C4-2B (cell line): Measurements from ENCODE around the gene DHRS9.

Experiments
- H3K27ac ChIP-seq: fragments of 450-650 bp; 2 replicates; pipeline ENCODE4 v1.5.1; 2017
- ZFX ChIP-seq: fragments of 450-650 bp; IDR thresholded peaks from 2 replicates; pipeline ENCODE4 v1.6.1; 2017
- TF ChIP-seq, protein P1 (sequence below): fragments of 450-650 bp; conservative IDR thresholded peaks from 2 replicates; pipeline ENCODE4 v1.5.1; 2017; ENCODE audit warnings: mild to moderate bottlenecking

DHRS9 gene

DNA sequence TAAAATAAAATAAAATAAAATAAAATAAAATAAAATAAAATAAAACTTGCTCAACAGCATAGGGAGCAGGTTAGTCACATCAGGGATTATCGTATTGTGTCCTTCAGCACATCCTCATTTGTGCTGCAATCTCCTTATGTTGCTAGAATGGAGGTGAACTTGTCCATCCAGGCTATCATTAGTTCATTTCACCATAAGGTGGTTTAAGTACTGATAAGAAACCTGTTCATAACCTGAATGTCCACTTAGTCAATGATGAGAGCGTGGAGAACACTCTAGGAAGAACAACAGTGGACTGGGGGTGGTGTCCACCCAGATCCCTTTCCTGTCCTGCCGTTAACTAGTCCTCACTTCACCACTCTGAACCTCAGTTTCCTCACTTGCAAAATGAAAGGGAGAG, 21.9 kb downstream of the DHRS9 start:
- TF ChIP-seq ZFX, result no peak
- TF ChIP-seq, protein P1, sequence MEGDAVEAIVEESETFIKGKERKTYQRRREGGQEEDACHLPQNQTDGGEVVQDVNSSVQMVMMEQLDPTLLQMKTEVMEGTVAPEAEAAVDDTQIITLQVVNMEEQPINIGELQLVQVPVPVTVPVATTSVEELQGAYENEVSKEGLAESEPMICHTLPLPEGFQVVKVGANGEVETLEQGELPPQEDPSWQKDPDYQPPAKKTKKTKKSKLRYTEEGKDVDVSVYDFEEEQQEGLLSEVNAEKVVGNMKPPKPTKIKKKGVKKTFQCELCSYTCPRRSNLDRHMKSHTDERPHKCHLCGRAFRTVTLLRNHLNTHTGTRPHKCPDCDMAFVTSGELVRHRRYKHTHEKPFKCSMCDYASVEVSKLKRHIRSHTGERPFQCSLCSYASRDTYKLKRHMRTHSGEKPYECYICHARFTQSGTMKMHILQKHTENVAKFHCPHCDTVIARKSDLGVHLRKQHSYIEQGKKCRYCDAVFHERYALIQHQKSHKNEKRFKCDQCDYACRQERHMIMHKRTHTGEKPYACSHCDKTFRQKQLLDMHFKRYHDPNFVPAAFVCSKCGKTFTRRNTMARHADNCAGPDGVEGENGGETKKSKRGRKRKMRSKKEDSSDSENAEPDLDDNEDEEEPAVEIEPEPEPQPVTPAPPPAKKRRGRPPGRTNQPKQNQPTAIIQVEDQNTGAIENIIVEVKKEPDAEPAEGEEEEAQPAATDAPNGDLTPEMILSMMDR, result no peak
- peak overlapping the region; percentile 47; the same call in 1 of the 2 replicates for H3K27ac ChIP-seq

DNA sequence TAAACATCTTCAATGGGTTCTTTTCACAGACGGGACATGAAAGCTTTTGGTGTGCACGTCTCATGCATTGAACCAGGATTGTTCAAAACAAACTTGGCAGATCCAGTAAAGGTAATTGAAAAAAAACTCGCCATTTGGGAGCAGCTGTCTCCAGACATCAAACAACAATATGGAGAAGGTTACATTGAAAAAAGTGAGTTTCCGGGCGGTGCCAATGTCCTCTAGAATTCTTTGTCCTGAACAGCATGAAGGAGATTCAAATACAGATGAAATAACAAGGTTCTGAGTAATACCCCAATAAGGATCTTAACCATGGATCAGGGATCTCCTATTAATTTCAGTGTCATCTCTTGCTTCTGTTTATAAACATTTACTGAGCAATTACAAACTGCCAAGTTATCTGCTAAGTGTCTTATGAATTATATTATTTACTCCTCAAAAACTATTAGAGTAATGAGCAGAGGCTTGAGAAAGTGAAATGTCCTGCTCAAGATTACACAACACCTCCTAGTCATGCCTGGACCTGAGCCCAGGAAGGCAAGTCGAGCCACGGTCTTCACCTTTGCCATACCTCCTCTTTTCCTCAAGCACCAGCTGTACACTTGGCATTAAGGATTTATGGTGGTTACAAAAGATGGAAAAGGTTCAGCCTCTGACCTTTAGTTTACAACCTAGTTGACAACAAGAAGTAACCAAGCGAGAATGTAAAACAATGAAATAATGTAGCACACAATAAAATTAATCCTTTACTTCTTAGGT, 22.6 kb downstream of the DHRS9 start:
- TF ChIP-seq, protein P1, result no peak
- TF ChIP-seq ZFX, result no peak
- peak overlapping the region; percentile 47; the same call in 1 of the 2 replicates for H3K27ac ChIP-seq

DNA sequence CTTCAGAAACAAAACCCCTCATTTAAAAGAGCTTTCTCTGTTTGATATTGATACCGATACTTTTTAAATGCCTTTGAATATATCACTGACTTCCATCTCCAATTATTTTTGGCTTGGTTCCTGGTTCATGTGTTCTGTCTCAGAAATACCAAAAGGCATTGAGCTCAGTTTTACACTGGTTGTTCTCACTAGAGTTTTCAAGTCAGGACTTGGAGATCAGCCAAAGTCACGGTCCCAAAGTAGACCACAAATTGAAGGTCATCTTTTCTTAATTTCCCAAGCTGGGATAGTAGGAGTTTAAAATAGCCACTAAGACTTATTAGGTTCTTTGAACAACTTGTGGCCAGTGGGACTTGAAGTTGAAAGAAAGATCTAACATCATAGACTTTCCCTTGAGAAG, 24.2 kb downstream of the DHRS9 start:
- no peak overlapping the region for H3K27ac ChIP-seq
- TF ChIP-seq, protein P1, result no peak
- no peak for TF ChIP-seq ZFX

DNA sequence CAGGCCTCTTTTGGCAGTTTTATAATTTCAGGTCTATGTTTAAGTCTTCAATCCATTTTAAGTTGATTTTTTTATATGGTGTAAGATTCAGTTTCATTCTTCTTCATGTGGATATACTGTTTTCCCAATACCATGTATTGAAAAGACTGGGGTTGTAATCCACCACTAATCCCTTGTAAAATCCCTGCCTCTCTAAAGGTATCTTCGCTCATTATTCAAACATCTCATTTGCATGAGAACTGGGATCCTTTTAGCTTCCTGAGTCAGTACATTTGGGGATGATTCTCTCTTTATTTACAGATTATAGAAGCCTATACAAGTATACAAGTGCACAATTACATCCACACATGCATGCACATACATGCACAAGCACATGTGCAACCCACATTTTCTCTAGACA, 25.3 kb downstream of the DHRS9 start:
- TF ChIP-seq ZFX, result no peak
- H3K27ac ChIP-seq, result no peak overlapping the region

DNA sequence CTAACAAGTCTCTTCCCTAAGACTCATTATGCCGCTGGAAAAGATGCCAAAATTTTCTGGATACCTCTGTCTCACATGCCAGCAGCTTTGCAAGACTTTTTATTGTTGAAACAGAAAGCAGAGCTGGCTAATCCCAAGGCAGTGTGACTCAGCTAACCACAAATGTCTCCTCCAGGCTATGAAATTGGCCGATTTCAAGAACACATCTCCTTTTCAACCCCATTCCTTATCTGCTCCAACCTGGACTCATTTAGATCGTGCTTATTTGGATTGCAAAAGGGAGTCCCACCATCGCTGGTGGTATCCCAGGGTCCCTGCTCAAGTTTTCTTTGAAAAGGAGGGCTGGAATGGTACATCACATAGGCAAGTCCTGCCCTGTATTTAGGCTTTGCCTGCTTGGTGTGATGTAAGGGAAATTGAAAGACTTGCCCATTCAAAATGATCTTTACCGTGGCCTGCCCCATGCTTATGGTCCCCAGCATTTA, 26.3 kb downstream of the DHRS9 start:
- no peak overlapping the region for H3K27ac ChIP-seq
- no peak for TF ChIP-seq ZFX
- TF ChIP-seq, protein P1, result no peak

DNA sequence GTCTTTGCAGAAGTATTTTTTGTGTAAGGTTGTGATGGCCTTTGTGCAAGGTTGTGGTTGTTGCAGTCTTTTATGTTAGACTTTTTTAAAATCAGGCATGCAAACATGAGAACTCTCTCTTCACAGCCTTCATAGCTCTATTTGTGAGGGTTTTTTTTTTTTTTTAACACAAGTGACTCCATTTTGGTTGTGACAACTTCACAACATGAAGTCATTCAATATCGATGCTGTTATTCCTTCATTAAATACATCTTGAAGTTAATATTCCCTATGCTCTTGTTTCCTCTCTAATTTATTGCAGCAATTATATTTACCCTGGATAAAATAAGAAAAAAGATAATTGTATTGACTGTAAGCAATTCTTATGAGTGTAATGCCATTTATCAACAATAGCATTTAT, 35.5 kb downstream of the DHRS9 start:
- no peak for TF ChIP-seq ZFX
- TF ChIP-seq, protein P1, result no peak
- H3K27ac ChIP-seq, result no peak overlapping the region

DNA sequence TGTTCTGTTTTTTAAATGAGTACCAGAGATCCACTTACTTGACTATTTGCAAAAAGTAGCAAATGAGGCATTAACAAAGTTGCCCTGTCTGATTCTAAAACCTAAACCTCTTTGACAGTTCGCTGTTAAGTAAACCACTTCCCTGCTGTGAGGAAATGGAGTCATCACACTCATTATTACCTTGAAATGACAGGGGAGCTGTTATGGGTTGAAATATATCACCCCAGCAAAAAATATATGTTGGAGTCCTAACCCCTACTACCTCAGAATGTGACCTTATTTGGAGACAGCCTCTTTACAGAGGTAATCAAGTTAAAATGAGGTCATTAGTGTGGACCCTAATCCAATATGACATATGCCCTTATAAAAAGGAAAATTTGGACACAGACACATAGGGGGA, 36.1 kb downstream of the DHRS9 start:
- TF ChIP-seq ZFX, result no peak
- TF ChIP-seq, protein P1, result no peak

DNA sequence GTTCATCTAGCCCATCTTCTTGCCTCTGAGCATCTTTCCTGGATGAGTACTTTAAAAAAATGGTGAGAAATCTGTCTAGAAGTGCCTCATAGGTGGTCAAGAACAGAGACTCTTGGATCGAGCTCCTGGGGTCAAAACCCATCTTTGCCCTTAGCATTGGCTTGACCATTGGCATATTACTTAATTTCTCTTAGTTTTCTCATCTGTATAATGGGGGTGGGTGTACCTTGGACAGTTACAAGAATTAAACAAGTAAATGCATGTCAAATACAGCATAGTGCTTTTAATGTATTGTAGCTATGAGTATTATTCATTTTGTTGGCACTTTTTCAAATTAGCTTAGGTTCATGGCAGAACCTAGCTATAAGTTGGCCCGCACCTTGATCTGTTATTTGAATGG, 36.8 kb downstream of the DHRS9 start:
- H3K27ac ChIP-seq, result no peak overlapping the region
- TF ChIP-seq, protein P1, result no peak
- TF ChIP-seq ZFX, result no peak

More for the DNA sequence above, 36.1 kb downstream of the DHRS9 start:
- H3K27ac ChIP-seq, result no peak overlapping the region
